HEK293 (cell line): ENCODE measurements around the gene FCGR3A.

Experiments used
- GLIS1 ChIP-seq: fragments of 450-650 bp; formaldehyde crosslinking; IDR thresholded peaks from 2 replicates; pipeline ENCODE4 v1.5.1; 2016; ENCODE audit warnings: missing biosample characterization, missing genetic modification characterization
- HOXA7 ChIP-seq: sonication (generic); formaldehyde crosslinking; IDR thresholded peaks from 2 replicates; pipeline ENCODE4 v1.8.1; 2022; ENCODE audit warnings: missing genetic modification reagents, borderline replicate concordance
- HOXD13 ChIP-seq: sonication (generic); formaldehyde crosslinking; IDR thresholded peaks from 2 replicates; pipeline ENCODE4 v1.8.0; 2022; ENCODE audit warnings: missing genetic modification reagents, borderline replicate concordance
- MYNN ChIP-seq: fragments of 450-650 bp; formaldehyde crosslinking; IDR thresholded peaks from 2 replicates; pipeline ENCODE4 v1.5.1; 2016; ENCODE audit warnings: missing biosample characterization, missing genetic modification characterization, borderline replicate concordance
- OSR2 ChIP-seq: fragments of 450-650 bp; formaldehyde crosslinking; IDR thresholded peaks from 2 replicates; pipeline ENCODE4 v1.5.1; 2016; ENCODE audit warnings: missing biosample characterization, missing genetic modification characterization
- PATZ1 ChIP-seq: fragments of 450-650 bp; formaldehyde crosslinking; IDR thresholded peaks from 2 replicates; pipeline ENCODE4 v1.5.1; 2016; ENCODE audit warnings: missing biosample characterization, missing genetic modification characterization
- REPIN1 ChIP-seq: fragments of 450-650 bp; formaldehyde crosslinking; IDR thresholded peaks from 2 replicates; pipeline ENCODE4 v1.5.1; 2017; ENCODE audit warnings: missing biosample characterization, missing genetic modification characterization, low read depth
- ZBTB1 ChIP-seq: fragments of 450-650 bp; formaldehyde crosslinking; IDR thresholded peaks from 2 replicates; pipeline ENCODE4 v1.5.1; 2016; ENCODE audit warnings: missing biosample characterization, missing genetic modification characterization
- ZBTB10 ChIP-seq: fragments of 450-650 bp; formaldehyde crosslinking; IDR thresholded peaks from 2 replicates; pipeline ENCODE4 v1.5.1; 2016; ENCODE audit warnings: missing biosample characterization, missing genetic modification characterization
- ZBTB20 ChIP-seq: fragments of 450-650 bp; formaldehyde crosslinking; IDR thresholded peaks from 2 replicates; pipeline ENCODE4 v1.5.1; 2016; ENCODE audit warnings: missing biosample characterization, missing genetic modification characterization
- ZFP69B ChIP-seq: fragments of 450-650 bp; formaldehyde crosslinking; IDR thresholded peaks from 2 replicates; pipeline ENCODE4 v1.5.1; 2016; ENCODE audit warnings: missing biosample characterization, missing genetic modification characterization
- ZNF146 ChIP-seq: fragments of 450-650 bp; formaldehyde crosslinking; IDR thresholded peaks from 2 replicates; pipeline ENCODE4 v1.5.1; 2016; ENCODE audit warnings: missing biosample characterization, missing genetic modification characterization
- ZNF202 ChIP-seq: fragments of 450-650 bp; formaldehyde crosslinking; IDR thresholded peaks from 2 replicates; pipeline ENCODE4 v1.5.1; 2016; ENCODE audit warnings: missing biosample characterization, missing genetic modification characterization, borderline replicate concordance
- ZNF223 ChIP-seq: fragments of 450-650 bp; formaldehyde crosslinking; IDR thresholded peaks from 2 replicates; pipeline ENCODE4 v1.5.1; 2016; ENCODE audit warnings: missing biosample characterization, missing genetic modification characterization
- ZNF362 ChIP-seq: fragments of 450-650 bp; formaldehyde crosslinking; IDR thresholded peaks from 2 replicates; pipeline ENCODE4 v1.5.1; 2016; ENCODE audit warnings: missing biosample characterization, missing genetic modification characterization
- ZNF366 ChIP-seq: fragments of 450-650 bp; formaldehyde crosslinking; conservative IDR thresholded peaks from 2 replicates; pipeline ENCODE4 v1.5.1; 2016; ENCODE audit warnings: missing biosample characterization, missing genetic modification characterization
- ZNF391 ChIP-seq: fragments of 450-650 bp; formaldehyde crosslinking; IDR thresholded peaks from 2 replicates; pipeline ENCODE4 v1.5.1; 2016; ENCODE audit warnings: low read depth, missing biosample characterization, missing genetic modification characterization, borderline replicate concordance
- ZNF416 ChIP-seq: fragments of 450-650 bp; formaldehyde crosslinking; IDR thresholded peaks from 2 replicates; pipeline ENCODE4 v1.5.1; 2016; ENCODE audit warnings: missing biosample characterization, missing genetic modification characterization
- ZNF501 ChIP-seq: fragments of 450-650 bp; formaldehyde crosslinking; IDR thresholded peaks from 2 replicates; pipeline ENCODE4 v1.5.1; 2016; ENCODE audit warnings: missing biosample characterization, missing genetic modification characterization
- ZNF580 ChIP-seq: fragments of 450-650 bp; formaldehyde crosslinking; IDR thresholded peaks from 2 replicates; pipeline ENCODE4 v1.5.1; 2016; ENCODE audit warnings: missing biosample characterization, missing genetic modification characterization
- ZNF610 ChIP-seq: fragments of 450-650 bp; formaldehyde crosslinking; IDR thresholded peaks from 2 replicates; pipeline ENCODE4 v1.5.1; 2016; ENCODE audit warnings: missing biosample characterization, missing genetic modification characterization, borderline replicate concordance
- ZNF624 ChIP-seq: fragments of 450-650 bp; formaldehyde crosslinking; IDR thresholded peaks from 2 replicates; pipeline ENCODE4 v1.5.1; 2017; ENCODE audit warnings: missing biosample characterization, missing genetic modification characterization
- ZNF626 ChIP-seq: fragments of 450-650 bp; sonication (Bioruptor Pico); formaldehyde crosslinking; IDR thresholded peaks from 2 replicates; pipeline ENCODE4 v1.5.1; 2018; ENCODE audit warnings: missing biosample characterization, missing genetic modification characterization, inconsistent platforms
- ZNF629 ChIP-seq: fragments of 450-650 bp; formaldehyde crosslinking; IDR thresholded peaks from 2 replicates; pipeline ENCODE4 v1.5.1; 2017; ENCODE audit warnings: missing biosample characterization, missing genetic modification characterization
- ZNF645 ChIP-seq: fragments of 450-650 bp; formaldehyde crosslinking; IDR thresholded peaks from 2 replicates; pipeline ENCODE4; 2016; ENCODE audit warnings: missing biosample characterization, missing genetic modification characterization
- ZNF692 ChIP-seq: fragments of 450-650 bp; formaldehyde crosslinking; IDR thresholded peaks from 2 replicates; pipeline ENCODE4 v1.5.1; 2016; ENCODE audit warnings: missing biosample characterization, missing genetic modification characterization
- ZNF704 ChIP-seq: fragments of 450-650 bp; formaldehyde crosslinking; IDR thresholded peaks from 2 replicates; pipeline ENCODE4 v1.5.1; 2016; ENCODE audit warnings: missing biosample characterization, missing genetic modification characterization
- ZNF76 ChIP-seq: fragments of 450-650 bp; formaldehyde crosslinking; IDR thresholded peaks from 2 replicates; pipeline ENCODE4; 2016; ENCODE audit warnings: low read depth, missing biosample characterization, missing genetic modification characterization, borderline replicate concordance
- ZNF837 ChIP-seq: fragments of 450-650 bp; formaldehyde crosslinking; IDR thresholded peaks from 2 replicates; pipeline ENCODE4 v1.5.1; 2016; ENCODE audit warnings: missing biosample characterization, missing genetic modification characterization
- ZSCAN4 ChIP-seq: fragments of 450-650 bp; formaldehyde crosslinking; IDR thresholded peaks from 2 replicates; pipeline ENCODE4 v1.5.1; 2017; ENCODE audit warnings: missing biosample characterization, missing genetic modification characterization
- ZXDB ChIP-seq: fragments of 450-650 bp; formaldehyde crosslinking; IDR thresholded peaks from 2 replicates; pipeline ENCODE4 v1.5.1; 2016; ENCODE audit warnings: missing biosample characterization, missing genetic modification characterization

Gene FCGR3A

GRCh38 chr1:161502181-161502580, 47.4 kb downstream of the FCGR3A start (continued):
- TF ChIP-seq ZBTB20 (tag by site-specific recombination), result peak; percentile 96
- no peak for TF ChIP-seq HOXD13 (CRISPR knock-in tag)
- TF ChIP-seq ZNF645, result no peak
- TF ChIP-seq ZNF624 (tag by site-specific recombination), result no peak
- TF ChIP-seq ZNF223 (tag by site-specific recombination), result no peak
- TF ChIP-seq REPIN1 (tag by site-specific recombination), result no peak
- no peak for TF ChIP-seq ZNF146 (tag by site-specific recombination)
- peak; percentile 96 for TF ChIP-seq GLIS1 (tag by site-specific recombination)
- TF ChIP-seq OSR2 (tag by site-specific recombination), result peak; percentile 87
- TF ChIP-seq ZNF580 (tag by site-specific recombination), result no peak
- TF ChIP-seq ZNF837 (tag by site-specific recombination), result no peak
- TF ChIP-seq PATZ1 (tag by site-specific recombination), result peak; percentile 32; the same call in 1 of the 2 replicates
- no peak for TF ChIP-seq ZNF362
- TF ChIP-seq ZNF366 (tag by site-specific recombination), result no peak
- no peak for TF ChIP-seq ZNF626
- TF ChIP-seq ZNF202 (tag by site-specific recombination), result no peak
- no peak for TF ChIP-seq ZBTB1 (tag by site-specific recombination)
- peak; percentile 49; the same call in 1 of the 2 replicates for TF ChIP-seq ZXDB
- peak; percentile 92 for TF ChIP-seq ZNF692 (tag by site-specific recombination)
- TF ChIP-seq ZNF76 (tag by site-specific recombination), result no peak
- no peak for TF ChIP-seq ZBTB10
- TF ChIP-seq ZNF391, result no peak
- peak; percentile 29; the same call in 1 of the 2 replicates for TF ChIP-seq ZNF629 (tag by site-specific recombination)
- TF ChIP-seq ZNF704, result no peak
- TF ChIP-seq ZNF501, result 0 out of 2 replicates have a peak, but pooled peaks have one; percentile 38
- no peak for TF ChIP-seq HOXA7 (CRISPR knock-in tag)
- TF ChIP-seq MYNN, result no peak
- peak; percentile 76; the same call in 1 of the 2 replicates for TF ChIP-seq ZFP69B (tag by site-specific recombination)
- TF ChIP-seq ZNF610 (tag by site-specific recombination), result no peak
- TF ChIP-seq ZSCAN4, result no peak
- TF ChIP-seq ZNF416, result no peak
